ENCODE measurements around the gene GNAL. TPM values are rescaled to one million over a fixed set of nuclear protein-coding genes. Genes with fewer than 3 reads are reported as not detected.

The GNAL gene
- total RNA-seq, 1 donor from 2014 or later, result 1.3 TPM

DNA sequence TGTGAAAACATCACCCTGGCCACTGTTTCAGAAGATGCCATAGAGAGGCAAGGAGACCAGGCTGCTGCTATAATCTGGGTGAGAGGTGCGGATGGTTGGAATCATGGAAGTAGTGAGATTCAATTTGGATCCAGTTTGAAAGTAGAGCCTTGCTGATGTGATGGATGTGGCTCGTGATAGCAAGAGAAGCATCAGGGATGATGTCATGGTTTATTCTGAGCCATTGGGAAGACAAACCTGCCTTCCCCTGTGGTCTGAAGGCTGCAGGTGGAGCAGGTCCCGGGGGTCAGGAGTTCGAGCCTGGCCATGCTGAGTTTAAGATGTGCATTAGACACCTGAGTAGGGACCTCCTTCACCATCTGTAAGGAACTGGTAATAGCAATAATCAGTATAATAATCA lies 112.5 kb downstream of the GNAL start:
- DNase-seq (ENCODE audit: low spot score) (no peak), ATAC-seq (no peak)

DNA sequence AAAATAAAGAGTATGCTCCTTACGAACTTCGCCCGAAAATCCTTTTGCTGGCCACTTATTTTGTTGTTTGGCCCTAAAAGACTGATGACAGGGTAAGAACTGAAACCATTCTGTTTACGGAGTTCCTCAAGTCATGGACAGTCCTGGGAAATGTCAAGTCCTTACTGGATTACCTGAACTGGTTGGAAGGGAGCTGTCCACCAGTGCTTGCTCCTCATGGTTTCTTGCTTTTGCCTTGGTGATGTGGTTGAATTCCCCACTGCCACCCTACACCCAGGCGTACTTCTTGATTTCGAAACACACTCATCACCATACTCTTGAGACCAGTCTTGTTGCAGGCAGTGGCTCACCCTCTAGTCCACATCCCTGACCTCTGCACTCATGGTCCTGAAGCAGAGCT lies 113.1 kb downstream of the GNAL start:
- ATAC-seq (no peak), DNase-seq (ENCODE audit: low spot score) (no peak)

DNA sequence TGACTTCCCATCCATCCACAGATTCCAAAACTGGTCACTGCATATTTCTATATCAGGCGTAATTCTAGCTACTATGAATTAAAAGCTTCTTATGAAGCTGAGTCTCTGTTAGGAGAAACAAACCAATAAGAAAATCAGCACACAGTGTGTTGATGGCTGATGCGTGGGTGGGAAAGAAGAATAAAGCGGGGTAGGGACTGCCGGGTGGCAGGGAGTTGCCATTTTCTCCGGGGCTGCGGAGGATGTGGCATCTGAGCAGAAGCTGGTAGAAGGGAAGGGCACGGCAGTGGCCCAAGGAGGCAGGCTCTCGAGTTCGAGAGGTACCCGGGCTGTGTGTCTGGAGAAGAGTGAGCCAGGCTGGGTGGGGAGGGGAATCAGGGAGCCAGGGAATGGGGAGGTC lies 113.5 kb downstream of the GNAL start:
- ATAC-seq (no peak), DNase-seq (ENCODE audit: low spot score) (no peak)

DNA sequence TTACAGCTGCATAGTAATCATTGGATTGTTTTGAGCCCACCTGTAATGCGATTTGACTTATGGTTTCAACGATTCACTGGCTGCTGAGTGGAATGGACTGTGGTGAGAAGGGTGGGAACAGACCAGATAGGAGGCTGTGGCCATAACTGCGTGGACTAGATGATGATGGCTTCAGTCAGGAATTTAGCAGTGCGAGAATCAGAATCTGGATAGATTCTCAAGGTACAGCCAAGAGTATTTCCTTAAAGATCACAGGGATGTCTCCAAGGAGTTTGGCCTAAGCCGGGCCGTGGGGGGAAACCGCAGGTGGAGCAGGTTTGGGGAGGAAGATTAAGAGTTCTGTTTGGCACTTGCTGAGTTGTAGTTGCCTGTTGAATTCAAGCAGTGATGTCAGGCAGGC lies 118.2 kb downstream of the GNAL start:
- no peak for ATAC-seq
- no peak for DNase-seq (ENCODE audit: low spot score)

DNA sequence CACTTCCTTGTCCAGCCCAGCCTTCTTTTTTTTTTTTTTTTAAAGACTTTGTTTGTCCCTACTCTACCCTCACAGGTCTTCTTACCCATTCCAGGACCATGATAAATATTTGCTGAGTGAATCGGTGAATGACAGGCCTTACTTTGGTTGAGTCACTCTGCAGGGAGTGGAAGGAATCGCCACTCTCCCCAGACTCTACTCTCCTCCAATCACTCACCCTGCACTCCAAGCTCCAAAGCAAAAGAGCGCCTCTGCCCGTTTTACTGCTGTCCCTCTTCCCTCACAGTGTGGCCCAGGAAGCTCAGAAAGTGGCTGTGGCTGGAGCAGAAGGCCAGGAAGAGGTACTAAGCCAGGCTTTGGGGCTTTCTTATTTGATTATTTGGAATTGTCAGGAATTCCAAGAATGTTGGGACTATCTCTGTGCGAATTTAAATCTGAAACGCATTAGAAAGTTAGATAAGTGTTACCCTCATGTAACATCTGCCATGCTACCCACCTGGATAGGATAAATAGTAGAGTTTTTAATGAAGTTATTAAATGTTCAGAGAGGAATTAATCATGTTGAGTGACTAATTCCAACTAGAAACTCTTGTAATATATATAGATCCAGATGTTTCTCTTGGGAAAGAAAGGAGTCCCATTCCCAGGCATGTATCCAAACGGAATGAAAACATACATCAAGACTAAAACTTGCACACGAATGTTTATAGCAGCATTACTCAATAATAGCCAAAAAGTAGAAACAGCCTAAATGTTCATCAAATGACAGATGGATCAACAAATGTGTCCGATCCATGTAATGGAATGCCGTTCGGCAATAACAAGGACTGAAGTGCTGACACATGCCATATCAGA lies 119.2 kb downstream of the GNAL start:
- ATAC-seq (no peak), DNase-seq (ENCODE audit: low spot score) (no peak)

DNA sequence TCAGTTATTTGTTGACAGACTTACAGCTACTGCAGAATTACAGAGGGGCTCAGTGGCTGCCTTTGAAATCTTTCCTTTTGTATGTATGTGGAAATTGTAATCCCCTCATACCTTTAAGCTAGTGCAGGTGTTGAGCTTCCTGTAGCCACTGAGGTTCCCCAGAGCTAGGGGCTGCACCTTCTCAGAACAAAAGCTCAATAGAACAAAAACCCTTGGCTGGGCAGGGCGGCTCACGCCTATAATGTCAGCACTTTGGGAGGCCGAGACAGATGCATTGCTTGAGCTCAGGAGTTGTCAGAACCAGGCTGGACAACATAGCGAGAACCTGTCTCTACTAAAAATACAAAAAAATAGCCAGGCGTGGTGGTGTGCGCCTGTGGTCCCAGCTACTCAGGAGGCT lies 120.8 kb downstream of the GNAL start:
- DNase-seq (ENCODE audit: low spot score) (no peak), ATAC-seq (no peak)

DNA sequence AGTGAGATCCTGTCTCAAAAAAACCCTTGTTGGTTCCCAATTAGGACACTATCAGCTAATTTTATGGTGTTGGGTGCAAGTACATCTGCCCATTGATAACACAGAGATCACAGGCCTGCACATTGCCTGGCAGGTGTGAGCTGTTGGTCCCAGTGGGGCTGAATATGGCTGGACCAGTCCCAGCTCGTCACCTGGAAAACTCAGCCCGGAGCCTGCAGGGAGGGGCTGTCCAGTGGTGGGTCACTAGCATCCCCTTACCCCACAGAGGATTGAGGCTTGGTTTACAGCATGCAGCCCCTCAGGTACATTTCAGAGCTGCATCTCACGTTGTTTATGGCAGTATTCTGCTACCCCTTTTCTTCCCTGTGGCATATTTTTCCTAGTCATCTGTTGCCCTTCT lies 121.3 kb downstream of the GNAL start:
- no peak for DNase-seq (ENCODE audit: low spot score)
- no peak for ATAC-seq

DNA sequence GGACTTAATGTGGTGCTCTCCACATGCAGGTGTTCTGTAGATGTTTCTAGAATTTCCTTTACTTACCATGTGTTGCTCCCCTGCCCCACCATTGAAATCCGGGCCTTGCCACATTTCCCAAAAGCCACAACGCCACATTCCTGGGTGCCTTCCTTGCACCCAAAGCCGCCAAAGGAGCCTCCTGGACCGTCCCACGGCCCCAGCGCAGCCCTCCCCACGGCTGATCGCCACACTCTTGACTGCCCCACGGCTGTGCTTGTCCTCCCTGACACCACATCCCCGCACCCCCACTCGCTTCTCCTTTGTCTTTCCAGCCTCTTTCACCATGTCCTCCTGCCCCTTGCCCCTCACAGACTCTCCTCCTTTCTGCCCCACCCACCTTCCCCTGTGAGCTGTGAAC lies 121.9 kb downstream of the GNAL start:
- ATAC-seq, result no peak
- no peak for DNase-seq (ENCODE audit: low spot score)

DNA sequence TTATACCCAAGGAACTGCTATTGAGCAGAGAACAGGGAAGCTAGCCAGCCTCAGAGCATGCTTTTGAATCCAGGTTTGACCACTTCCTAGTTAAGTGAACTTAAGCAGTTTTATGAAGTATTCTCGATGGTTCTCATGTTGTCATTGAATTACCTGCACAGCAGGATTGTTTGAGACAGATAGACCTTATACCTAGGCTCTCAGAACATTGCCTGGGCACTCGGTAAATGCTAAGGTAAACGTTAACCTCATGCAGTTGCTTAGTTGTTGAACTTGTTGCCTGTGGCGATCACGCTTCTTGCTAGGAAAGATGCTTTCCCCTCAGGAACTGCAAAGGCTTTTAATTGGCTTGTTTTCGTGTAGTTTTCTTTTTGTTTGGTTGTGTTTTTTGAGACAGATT lies 128.2 kb downstream of the GNAL start:
- DNase-seq (ENCODE audit: low spot score) (no peak), ATAC-seq (no peak)

DNA sequence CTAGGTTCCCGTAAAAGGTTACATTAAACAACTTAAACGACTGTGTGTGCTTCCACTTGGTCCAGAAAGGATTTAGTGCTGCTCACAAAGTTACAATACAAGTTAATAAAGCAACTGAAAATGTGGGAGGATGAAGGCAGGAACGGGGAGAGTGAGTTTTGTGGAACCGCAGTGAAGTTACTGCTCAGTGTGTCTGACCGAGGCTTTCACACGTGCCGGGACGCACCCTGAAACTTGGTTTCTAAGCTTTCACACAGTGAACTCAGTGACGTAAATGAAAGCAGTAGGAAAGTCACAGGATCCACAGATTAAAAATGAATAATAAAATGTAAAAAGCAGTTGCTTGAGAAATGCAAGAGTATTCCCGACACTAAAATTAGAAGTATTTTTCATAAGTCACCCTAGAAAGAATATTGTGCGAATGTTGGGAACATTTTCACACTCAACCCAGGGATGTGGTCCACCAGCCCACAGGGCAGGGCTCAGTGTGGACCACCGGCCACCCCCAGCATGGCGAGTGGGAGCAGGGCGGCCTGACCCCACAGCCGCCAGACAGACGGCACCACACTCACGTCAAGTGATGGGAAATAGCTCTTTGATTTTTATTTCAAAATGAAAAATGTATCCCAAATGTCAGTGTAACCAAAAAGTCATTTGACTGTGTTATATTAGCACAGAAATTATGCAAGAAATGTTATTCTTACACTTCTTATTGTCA lies 129.6 kb downstream of the GNAL start:
- ATAC-seq (no peak), DNase-seq (ENCODE audit: low spot score) (no peak)

DNA sequence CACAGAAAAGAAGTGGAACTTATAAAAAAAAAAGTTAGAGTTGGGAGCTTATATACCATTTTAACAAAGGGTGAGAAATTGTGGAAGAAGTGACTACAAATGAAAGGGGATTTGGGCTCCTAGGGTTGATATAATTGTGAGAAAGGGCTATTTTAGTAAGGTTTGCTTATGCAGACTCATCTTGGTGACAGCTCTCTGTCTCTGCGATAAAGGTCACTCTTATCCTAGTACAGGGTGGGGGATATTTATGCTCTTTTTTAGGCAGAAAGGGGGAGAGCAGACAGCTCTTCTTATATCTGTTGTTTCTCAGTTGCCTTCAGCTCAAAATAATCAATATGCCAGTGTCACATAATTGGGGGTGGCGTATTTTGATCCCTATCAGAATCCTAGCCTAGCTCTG lies 130.9 kb downstream of the GNAL start:
- ATAC-seq (no peak), DNase-seq (ENCODE audit: low spot score) (no peak)

DNA sequence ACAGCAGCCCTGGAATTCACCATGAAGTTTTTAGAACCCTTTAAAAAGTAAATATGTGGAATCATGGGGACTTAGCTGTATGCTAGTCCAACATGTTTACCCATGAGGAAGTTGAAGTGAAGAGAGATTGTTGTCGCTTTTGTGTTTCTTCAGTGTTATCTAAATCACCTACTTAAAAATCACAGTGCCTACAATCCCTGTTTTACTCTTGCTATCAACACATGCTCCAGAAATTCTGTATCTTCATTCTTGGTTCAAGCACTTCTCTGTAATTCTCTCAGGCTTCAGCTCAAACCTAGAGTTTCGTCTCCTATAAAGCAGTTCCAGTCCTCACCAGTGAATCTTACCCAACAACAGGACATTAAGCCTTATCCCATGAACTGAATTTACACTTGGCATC lies 131.6 kb downstream of the GNAL start:
- DNase-seq (ENCODE audit: low spot score) (no peak), ATAC-seq (no peak)

DNA sequence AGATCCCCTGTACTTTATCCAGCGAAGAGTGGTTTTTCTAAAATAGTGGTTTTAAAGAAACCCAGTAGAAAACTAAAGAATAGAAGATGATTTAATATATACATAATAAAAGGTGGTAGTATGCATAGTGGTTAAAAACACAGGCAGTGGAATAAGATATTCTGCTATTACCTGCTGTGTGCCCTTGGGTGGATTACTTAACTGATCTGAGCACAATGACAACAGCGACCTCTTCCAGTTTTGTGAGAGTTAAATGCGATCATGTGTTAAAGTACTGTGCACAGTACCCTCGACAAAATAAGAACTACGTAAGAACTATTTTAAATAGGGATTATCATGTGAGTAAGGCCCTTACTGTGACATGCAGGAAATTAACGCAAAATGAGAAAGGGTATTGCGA lies 132.1 kb downstream of the GNAL start:
- no peak for DNase-seq (ENCODE audit: low spot score)
- ATAC-seq, result no peak

DNA sequence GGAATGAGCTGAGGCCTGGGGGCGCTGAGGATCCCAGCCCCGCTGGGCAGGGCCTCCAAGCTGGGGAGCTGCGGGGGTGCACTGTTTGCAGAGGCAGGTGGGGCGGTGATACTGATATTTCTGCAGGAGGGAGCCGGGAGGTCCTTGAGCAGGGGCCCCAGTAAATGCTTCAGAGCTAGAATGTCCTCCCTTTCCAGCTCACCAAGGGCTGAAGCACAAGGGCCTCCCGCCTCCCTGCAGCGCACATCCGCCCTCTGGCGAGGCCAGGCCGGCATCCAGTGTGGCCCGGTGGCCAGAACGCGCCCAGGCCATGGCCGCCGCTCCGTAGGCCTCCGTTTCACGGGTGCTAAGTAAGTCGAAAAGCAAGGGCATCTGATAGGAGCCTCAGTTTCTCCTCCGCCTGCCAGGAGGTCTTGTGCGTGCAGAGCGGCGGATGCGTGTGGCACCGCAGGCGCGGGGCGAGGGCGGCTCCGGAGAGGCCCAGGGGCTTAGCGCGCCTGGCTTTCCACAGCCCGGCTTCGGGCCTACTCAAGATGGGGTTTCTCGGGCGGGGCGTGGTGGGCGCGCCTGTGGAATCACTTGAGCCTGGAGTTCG lies 132.7 kb downstream of the GNAL start:
- ATAC-seq (no peak), DNase-seq (ENCODE audit: low spot score) (no peak)

DNA sequence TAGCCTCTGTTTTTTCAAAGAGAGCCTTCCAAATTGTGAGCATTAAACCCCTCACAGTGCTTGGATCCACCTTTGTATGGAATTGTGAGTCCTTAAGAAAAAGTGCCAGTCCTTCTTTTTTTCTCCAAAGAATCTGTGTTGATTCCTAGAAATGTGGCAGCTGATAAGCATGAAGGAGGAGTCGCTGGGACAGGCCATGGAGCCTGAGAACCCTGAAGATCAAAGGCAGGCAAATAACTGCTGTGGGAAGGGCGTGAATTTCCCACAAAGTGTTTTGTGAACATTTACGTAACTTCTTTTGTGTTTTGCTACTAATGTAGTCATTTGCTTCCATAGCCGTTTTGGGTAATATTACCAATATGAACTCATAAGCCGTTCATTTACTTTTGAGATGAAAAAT lies 134.5 kb downstream of the GNAL start:
- ATAC-seq, result no peak
- DNase-seq (ENCODE audit: low spot score), result no peak

DNA sequence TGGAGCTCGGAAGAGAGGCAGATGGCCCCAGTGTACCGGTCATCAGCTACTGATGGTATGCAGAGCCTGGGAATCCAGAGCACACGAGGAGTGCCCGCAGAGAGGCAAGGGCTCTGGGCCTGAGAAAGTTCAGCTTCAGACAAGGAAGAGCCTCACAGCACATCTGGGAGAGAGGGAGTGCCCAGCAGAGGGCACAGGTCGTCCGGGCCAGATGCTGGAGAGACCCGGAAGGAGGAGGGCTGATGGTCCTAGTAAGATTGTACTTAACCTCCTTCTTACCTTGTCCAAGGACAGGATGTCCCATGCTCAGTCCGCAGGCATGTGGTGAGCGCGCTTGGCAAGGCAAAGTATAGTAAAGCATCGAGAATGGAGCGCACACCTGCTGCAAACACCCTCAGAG lies 137.8 kb downstream of the GNAL start:
- DNase-seq (ENCODE audit: low spot score) (no peak), ATAC-seq (no peak)

DNA sequence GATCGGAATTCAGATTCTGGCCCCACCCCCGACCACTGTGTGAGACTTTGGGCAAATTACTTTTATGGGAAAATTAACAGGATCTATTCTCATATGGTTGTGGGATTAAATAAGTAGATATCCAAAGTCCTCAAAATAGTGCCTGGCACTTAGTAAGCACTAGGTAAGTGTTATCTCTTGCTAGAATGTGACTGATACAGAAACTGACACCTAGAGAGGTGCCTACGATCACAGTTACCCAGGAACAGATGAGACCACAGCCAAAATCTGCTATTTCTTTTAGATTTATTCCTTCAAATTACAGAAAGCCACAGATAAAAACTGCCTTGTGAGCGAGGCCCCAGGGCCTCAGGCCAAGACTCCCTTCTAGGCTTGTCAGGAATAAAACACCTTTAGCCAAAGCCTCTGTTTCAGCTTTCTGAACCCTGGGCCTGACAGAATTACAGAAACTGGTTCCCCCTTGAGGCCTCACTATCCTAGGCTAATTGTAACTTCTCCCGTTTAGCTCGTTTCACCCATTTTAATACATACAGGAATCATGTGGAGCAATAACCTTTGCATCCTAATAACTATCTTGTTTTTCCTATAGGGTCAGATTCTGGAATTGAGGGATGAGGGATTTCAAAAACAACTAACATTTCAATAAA lies 139.8 kb downstream of the GNAL start:
- ATAC-seq, result no peak
- no peak for DNase-seq (ENCODE audit: low spot score)

DNA sequence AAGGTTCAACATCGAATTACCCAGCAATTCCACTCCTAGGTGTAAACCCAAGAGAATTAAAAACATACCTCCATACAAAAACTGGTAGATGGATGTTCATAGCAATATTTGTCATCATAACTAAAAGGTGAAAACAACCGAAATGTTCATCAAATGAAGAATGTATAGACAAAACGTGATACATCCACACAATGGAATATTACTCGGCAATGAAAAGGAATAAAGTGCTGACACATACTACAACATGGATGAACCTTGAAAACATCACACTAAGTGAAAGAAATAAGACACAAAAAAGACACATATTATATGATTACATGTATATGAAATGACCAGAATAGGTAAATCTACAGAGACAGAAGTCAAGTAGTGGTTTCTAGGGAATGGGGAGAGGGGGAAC lies 141.5 kb downstream of the GNAL start:
- no peak for DNase-seq (ENCODE audit: low spot score)

DNA sequence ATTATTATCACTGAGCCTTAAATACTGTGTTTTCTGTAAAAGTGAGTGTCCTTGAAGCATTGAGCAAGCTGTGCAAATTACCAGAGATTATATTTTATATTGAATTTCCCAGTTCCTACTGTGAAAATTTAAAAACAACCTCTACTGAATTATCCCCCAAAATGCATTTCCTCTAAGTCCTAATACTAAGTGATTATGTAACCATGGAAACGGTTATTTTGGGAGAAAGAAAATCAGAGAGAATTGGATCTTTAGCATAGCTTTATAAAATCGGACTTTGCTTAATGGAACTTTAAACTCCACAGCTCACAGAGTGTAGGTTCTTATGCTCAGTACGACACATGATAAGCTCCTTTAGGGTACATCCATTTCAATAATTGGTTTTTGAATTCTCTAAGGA lies 142.9 kb downstream of the GNAL start:
- ATAC-seq, result no peak
- DNase-seq (ENCODE audit: low spot score), result no peak

More for the DNA sequence above, 141.5 kb downstream of the GNAL start:
- no peak for ATAC-seq

DNA sequence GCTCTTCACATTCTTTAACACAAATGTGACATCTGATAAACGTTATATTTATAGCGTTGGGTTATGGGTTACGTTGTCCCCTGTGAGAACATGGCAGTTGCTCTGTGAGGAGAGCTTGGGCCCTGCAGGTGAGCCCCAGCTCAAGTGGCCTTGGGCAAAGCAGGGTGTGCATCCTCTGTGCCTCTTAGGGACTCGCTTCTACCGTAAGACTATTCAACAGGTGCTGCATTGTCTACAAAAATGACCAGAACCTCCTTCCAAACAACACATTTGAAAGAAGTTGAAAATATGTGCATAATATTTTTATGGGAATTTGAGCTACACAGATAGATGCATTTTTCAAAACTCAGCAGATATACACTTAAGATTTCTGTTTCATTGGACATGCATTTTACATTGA lies 145.7 kb downstream of the GNAL start:
- ATAC-seq (no peak), DNase-seq (ENCODE audit: low spot score) (no peak)

DNA sequence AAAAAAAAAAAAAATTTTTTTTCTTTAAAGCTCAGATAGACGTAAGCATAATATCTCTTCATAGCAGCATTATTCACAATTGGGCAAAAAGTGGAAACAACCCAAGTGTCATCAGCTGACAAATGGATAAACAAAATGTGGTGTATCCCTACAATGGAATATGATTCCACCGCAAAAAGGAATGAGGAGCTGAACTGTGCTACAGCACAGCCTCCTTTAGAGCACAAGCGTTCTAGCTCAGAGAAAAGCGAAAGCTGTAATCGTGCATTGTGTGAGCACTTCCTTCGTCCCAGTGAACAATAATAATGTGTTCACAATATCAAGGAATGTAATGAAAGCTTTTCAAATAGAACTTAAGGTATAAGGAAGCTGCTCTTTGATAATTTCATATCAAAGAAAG lies 150.5 kb downstream of the GNAL start:
- DNase-seq (ENCODE audit: low spot score) (no peak), ATAC-seq (no peak)

DNA sequence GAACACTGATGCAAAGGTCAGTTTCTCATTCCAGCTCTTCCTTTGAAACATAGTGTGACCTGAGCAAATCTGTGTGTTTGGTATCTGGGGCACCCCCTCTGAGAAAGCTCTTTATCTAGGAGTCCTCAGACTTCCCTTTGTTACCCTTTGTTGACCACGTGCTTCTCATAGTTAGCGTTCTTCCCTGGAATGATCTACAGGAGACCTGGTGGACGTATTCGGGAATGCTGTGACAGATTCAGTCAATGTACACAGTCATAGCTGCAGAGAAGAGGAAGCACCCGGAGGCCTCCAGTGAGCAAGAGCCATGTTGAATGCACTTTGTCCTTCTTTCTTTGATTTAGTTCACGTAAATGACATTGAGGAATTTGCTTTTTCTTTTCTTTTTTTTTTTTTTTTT lies 151.4 kb downstream of the GNAL start:
- no peak for ATAC-seq
- DNase-seq (ENCODE audit: low spot score), result no peak
